CD8-positive, alpha-beta memory T cell (primary cell): ENCODE measurements around the gene UMAD1. TPM values are rescaled to one million over a fixed set of nuclear protein-coding genes. Genes with fewer than 3 reads are reported as not detected.
"Not testable (repeated sequence)": the region's sequence is repeated elsewhere in the genome, so short reads cannot be mapped to it uniquely, and the experiment has no call there.

Experiments used
- CTCF ChIA-PET: fragments of 350-600 bp; sonication (Branson Sonifier 250); formaldehyde crosslinking; loops from one replicate; lab custom pipeline; 2021; ENCODE audit warnings: antibody characterized with exemption; lab: Charles Lee
- POLR2A ChIA-PET: fragments of 350-600 bp; sonication (Branson Sonifier 250); formaldehyde crosslinking; loops from one replicate; lab custom pipeline; 2021; ENCODE audit warnings: antibody characterized with exemption; lab: Charles Lee
- DNase-seq, 5 donors: peaks; one replicate each; pipeline versions ENCODE4 v3.0.0 to v3.0.0-alpha.2; 2020 to 2022; ENCODE audit warnings: mixed read lengths in 1 of 5
- H3K27ac ChIP-seq: one replicate; pipeline ENCODE4 v1.7.0; 2013; ENCODE audit warnings: low read depth, mild to moderate bottlenecking, low read length, moderate library complexity
- H3K27me3 ChIP-seq: 2 replicates; pipeline ENCODE4 v1.7.0; 2013; ENCODE audit warnings: low read length, mild to moderate bottlenecking; ENCODE audit not compliant: insufficient read depth, poor library complexity, severe bottlenecking
- H3K36me3 ChIP-seq: 2 replicates; pipeline ENCODE4 v1.7.0; 2013; ENCODE audit warnings: mild to moderate bottlenecking, low read length, moderate library complexity; ENCODE audit not compliant: insufficient read depth
- H3K4me1 ChIP-seq: 2 replicates; pipeline ENCODE4 v1.7.0; 2013; ENCODE audit warnings: mild to moderate bottlenecking, low read length, moderate library complexity; ENCODE audit not compliant: insufficient read depth
- H3K4me3 ChIP-seq: 2 replicates; pipeline ENCODE4 v1.7.0; 2013; ENCODE audit warnings: mild to moderate bottlenecking, low read length
- H3K9me3 ChIP-seq: 2 replicates; pipeline ENCODE4 v1.7.0; 2013; ENCODE audit warnings: mild to moderate bottlenecking, low read length
- H3K27ac Mint-ChIP-seq, 8 donors: one replicate each; pipeline ENCODE4 v1.8.0; 2020 to 2021; ENCODE audit warnings: mixed read lengths in 8 of 8, mild to moderate bottlenecking in 6 of 8, inconsistent platforms in 3 of 8, moderate library complexity in 3 of 8
- H3K27me3 Mint-ChIP-seq, 2 donors: one replicate each; pipeline ENCODE4 v1.8.0; 2020 to 2021; ENCODE audit warnings: mixed read lengths in 2 of 2, mild to moderate bottlenecking in 1 of 2, moderate library complexity in 1 of 2
- H3K36me3 Mint-ChIP-seq, 3 donors: one replicate each; pipeline ENCODE4 v1.8.0; 2020 to 2021; ENCODE audit warnings: mixed read lengths in 3 of 3, inconsistent platforms in 1 of 3, mild to moderate bottlenecking in 1 of 3
- H3K4me1 Mint-ChIP-seq, 3 donors: one replicate each; pipeline ENCODE4 v1.8.0; 2020 to 2021; ENCODE audit warnings: mixed read lengths in 3 of 3, inconsistent platforms in 1 of 3, mild to moderate bottlenecking in 1 of 3
- H3K4me3 Mint-ChIP-seq, 7 donors: one replicate each; pipeline ENCODE4 v1.8.0; 2020 to 2021; ENCODE audit warnings: mixed read lengths in 7 of 7, mild to moderate bottlenecking in 6 of 7, moderate library complexity in 4 of 7, inconsistent platforms in 2 of 7
- H3K9me3 Mint-ChIP-seq, 5 donors: one replicate each; pipeline ENCODE4 v1.8.0; 2020 to 2022; ENCODE audit warnings: mixed read lengths in 5 of 5, mild to moderate bottlenecking in 3 of 5, moderate library complexity in 2 of 5, inconsistent platforms in 1 of 5
- polyA plus RNA-seq: library from polyadenylated mRNA; unstranded; fragments of 300-500 nt; fragmentation: Illumina TruSeq; gene quantifications from one replicate; pipeline ENCODE4 v1.2.3, GENCODE V29; 2021
- total RNA-seq, 2 experiments: library from RNA; stranded (reverse); gene quantifications; one replicate each; pipeline ENCODE4 v1.2.3, GENCODE V29; 2021

Gene UMAD1
- total and polyA plus RNA-seq, 3 experiments from 2014 or later, result 13.5 to 27.4 (median 14.8) TPM

GRCh38 chr7:7819442-7820247, 179.1 kb downstream of the UMAD1 start:
- no peak overlapping the region for H3K27ac Mint-ChIP-seq

GRCh38 chr7:7820409-7820808, 179.9 kb downstream of the UMAD1 start:
- H3K36me3 Mint-ChIP-seq, result peaks cover 12 to 13% (median 13%) of the 10 kb centered on the region in 3 donors
- no peaks in the 10 kb centered on the region for H3K27me3 ChIP-seq
- peaks cover 0 to 2% (median 0%) of the 10 kb centered on the region in 5 donors for H3K9me3 Mint-ChIP-seq
- peaks cover under 1% of the 10 kb centered on the region for H3K9me3 ChIP-seq
- H3K4me3 ChIP-seq, result no peak overlapping the region
- H3K4me1 Mint-ChIP-seq, result peaks cover 32 to 36% (median 34%) of the 10 kb centered on the region in 3 donors
- H3K4me3 Mint-ChIP-seq, result no peak overlapping the region
- ChIA-PET POLR2A (no interaction called here), CTCF (no interaction called here)
- no peak for DNase-seq
- no peak overlapping the region for H3K27ac Mint-ChIP-seq
- H3K27me3 Mint-ChIP-seq, result no peaks in the 10 kb centered on the region
- no peak overlapping the region for H3K27ac ChIP-seq
- H3K4me1 ChIP-seq, result peaks cover 18% of the 10 kb centered on the region
- no peaks in the 10 kb centered on the region for H3K36me3 ChIP-seq

More at GRCh38 chr7:7819442-7820247, 179.1 kb downstream of the UMAD1 start:
- Histone ChIP-seq H3K27me3 (no peaks in the 10 kb centered on the region), H3K4me3 (no peak overlapping the region), H3K27ac (no peak overlapping the region), H3K9me3 (no peaks in the 10 kb centered on the region), H3K36me3 (no peaks in the 10 kb centered on the region), H3K4me1 (peaks cover 25% of the 10 kb centered on the region)
- H3K36me3 Mint-ChIP-seq, result peaks cover 7 to 10% (median 9%) of the 10 kb centered on the region in 3 donors
- ChIA-PET POLR2A (no interaction called here), CTCF (no interaction called here)
- H3K4me1 Mint-ChIP-seq, result peaks cover 39 to 44% (median 42%) of the 10 kb centered on the region in 3 donors
- DNase-seq, result no peak
- no peaks in the 10 kb centered on the region for H3K9me3 Mint-ChIP-seq
- no peaks in the 10 kb centered on the region for H3K27me3 Mint-ChIP-seq
- H3K4me3 Mint-ChIP-seq, result peak overlapping the region in 1 of 7 donors; percentile 28

- Histone ChIP-seq H3K27me3 (no peaks in the 10 kb centered on the region), H3K36me3 (no peaks in the 10 kb centered on the region), H3K9me3 (peaks cover 3% of the 10 kb centered on the region), H3K27ac (no peak overlapping the region), H3K4me1 (peaks cover 13% of the 10 kb centered on the region), H3K4me3 (no peak overlapping the region)
- POLR2A ChIA-PET, result no interaction called here
- Mint-ChIP-seq H3K27ac (no peak overlapping the region), H3K36me3 (peaks cover 12 to 13% (median 13%) of the 10 kb centered on the region in 3 donors), H3K9me3 (peaks cover 0 to 2% (median 0%) of the 10 kb centered on the region in 5 donors), H3K4me3 (no peak overlapping the region), H3K4me1 (peaks cover 27 to 31% (median 29%) of the 10 kb centered on the region in 3 donors), H3K27me3 (no peaks in the 10 kb centered on the region)
- CTCF ChIA-PET, result no interaction called here
- DNase-seq, result no peak
These were observed 180.4 kb downstream of the UMAD1 start for GRCh38 chr7:7820939-7821338.

GRCh38 chr7:7821517-7821916, 181.0 kb downstream of the UMAD1 start:
- Mint-ChIP-seq H3K9me3 (peaks cover 0 to 2% (median 0%) of the 10 kb centered on the region in 5 donors), H3K27me3 (no peaks in the 10 kb centered on the region), H3K4me3 (no peak overlapping the region), H3K4me1 (peaks cover 21 to 25% (median 23%) of the 10 kb centered on the region in 3 donors), H3K27ac (no peak overlapping the region), H3K36me3 (peaks cover 12 to 17% (median 16%) of the 10 kb centered on the region in 3 donors)
- Histone ChIP-seq H3K9me3 (peaks cover 3% of the 10 kb centered on the region), H3K27ac (no peak overlapping the region), H3K4me1 (peaks cover 8% of the 10 kb centered on the region), H3K4me3 (no peak overlapping the region), H3K27me3 (no peaks in the 10 kb centered on the region), H3K36me3 (no peaks in the 10 kb centered on the region)
- ChIA-PET POLR2A (no interaction called here), CTCF (no interaction called here)
- DNase-seq, result no peak

- H3K27ac Mint-ChIP-seq, H3K4me3 ChIP-seq, DNase-seq, H3K4me1 Mint-ChIP-seq, H3K9me3 ChIP-seq, POLR2A ChIA-PET, H3K9me3 Mint-ChIP-seq, H3K27me3 ChIP-seq, H3K4me1 ChIP-seq, H3K4me3 Mint-ChIP-seq, CTCF ChIA-PET, H3K27ac ChIP-seq, H3K27me3 Mint-ChIP-seq, H3K36me3 ChIP-seq: not testable (repeated sequence)
- peaks cover 9 to 17% (median 16%) of the 10 kb centered on the region in 3 donors for H3K36me3 Mint-ChIP-seq
These were observed 184.7 kb downstream of the UMAD1 start for GRCh38 chr7:7825294-7825693.

- Mint-ChIP-seq H3K4me3 (no peak overlapping the region), H3K36me3 (peaks cover 13 to 29% (median 20%) of the 10 kb centered on the region in 3 donors), H3K27me3 (no peaks in the 10 kb centered on the region), H3K9me3 (peaks cover 0 to 2% (median 0%) of the 10 kb centered on the region in 5 donors), H3K4me1 (peaks cover 4 to 16% (median 8%) of the 10 kb centered on the region in 3 donors), H3K27ac (no peak overlapping the region)
- POLR2A ChIA-PET, result no interaction called here
- Histone ChIP-seq H3K27ac (no peak overlapping the region), H3K4me1 (no peaks in the 10 kb centered on the region), H3K27me3 (no peaks in the 10 kb centered on the region), H3K4me3 (no peak overlapping the region), H3K36me3 (no peaks in the 10 kb centered on the region), H3K9me3 (peaks cover 3% of the 10 kb centered on the region)
- CTCF ChIA-PET, result no interaction called here
- DNase-seq, result no peak
These were observed 189.1 kb downstream of the UMAD1 start for GRCh38 chr7:7829667-7830066.

GRCh38 chr7:7830122-7830878, 189.7 kb downstream of the UMAD1 start:
- Mint-ChIP-seq H3K4me3 (no peak overlapping the region), H3K4me1 (peaks cover 4 to 16% (median 8%) of the 10 kb centered on the region in 3 donors), H3K9me3 (peaks cover 0 to under 1% (median 0%) of the 10 kb centered on the region in 5 donors), H3K27ac (no peak overlapping the region), H3K36me3 (peaks cover 9 to 26% (median 16%) of the 10 kb centered on the region in 3 donors), H3K27me3 (no peaks in the 10 kb centered on the region)
- ChIA-PET POLR2A (no interaction called here), CTCF (no interaction called here)
- H3K4me1 ChIP-seq, result no peaks in the 10 kb centered on the region
- H3K27me3 ChIP-seq, result no peaks in the 10 kb centered on the region
- no peaks in the 10 kb centered on the region for H3K36me3 ChIP-seq
- no peak overlapping the region for H3K4me3 ChIP-seq
- H3K27ac ChIP-seq, result no peak overlapping the region
- DNase-seq, result no peak
- peaks cover 3% of the 10 kb centered on the region for H3K9me3 ChIP-seq

GRCh38 chr7:7832518-7832917, 192.0 kb downstream of the UMAD1 start:
- no peak overlapping the region for H3K27ac Mint-ChIP-seq
- Histone ChIP-seq H3K9me3 (no peaks in the 10 kb centered on the region), H3K27me3 (no peaks in the 10 kb centered on the region), H3K4me3 (no peak overlapping the region), H3K4me1 (no peaks in the 10 kb centered on the region), H3K36me3 (no peaks in the 10 kb centered on the region), H3K27ac (no peak overlapping the region)
- peaks cover 13 to 22% (median 14%) of the 10 kb centered on the region in 3 donors for H3K36me3 Mint-ChIP-seq
- no peak for DNase-seq
- H3K4me1 Mint-ChIP-seq, result peaks cover 4 to 16% (median 8%) of the 10 kb centered on the region in 3 donors
- H3K27me3 Mint-ChIP-seq, result no peaks in the 10 kb centered on the region
- H3K9me3 Mint-ChIP-seq, result no peaks in the 10 kb centered on the region
- POLR2A ChIA-PET, result no interaction called here
- CTCF ChIA-PET, result no interaction called here
- no peak overlapping the region for H3K4me3 Mint-ChIP-seq
